ENCODE results near the gene PRPF40A.

PRPF40A gene

DNA sequence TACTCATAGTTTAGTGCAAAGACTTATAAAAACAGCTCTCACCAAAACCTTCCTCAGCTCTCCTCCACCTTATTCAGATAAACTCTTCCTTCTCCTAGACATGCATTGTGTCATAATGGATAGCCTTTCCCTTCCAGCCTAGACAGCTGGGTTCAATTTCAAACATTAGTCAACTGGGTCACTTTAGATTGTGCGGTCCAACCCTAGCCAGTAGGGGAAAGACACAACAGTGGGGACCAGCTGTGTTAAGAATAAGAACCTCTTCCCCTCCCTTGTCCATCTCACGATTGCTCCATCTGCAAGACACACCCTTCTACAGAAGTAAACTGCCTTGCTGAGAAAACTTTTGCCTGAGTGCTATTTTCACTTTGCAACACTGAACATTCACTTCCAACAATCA is 8.5 kb downstream of the PRPF40A start:
- Mint-ChIP-seq H3K27me3 (no peaks in the 10 kb centered on the region), H3K9me3 (no peaks in the 10 kb centered on the region), H3K4me1 (ENCODE audit: low read depth in 2 of 2) (peaks cover 40 to 73% of the 10 kb centered on the region in 2 donors), H3K27ac (peak overlapping the region in 1 of 2 donors; percentile 36), H3K36me3 (ENCODE audit: insufficient read depth) (peaks cover 23% of the 10 kb centered on the region), H3K4me3 (peak overlapping the region in 1 of 2 donors; percentile 24)
- ATAC-seq (replicated peaks): no peak
- no peak for DNase-seq

DNA sequence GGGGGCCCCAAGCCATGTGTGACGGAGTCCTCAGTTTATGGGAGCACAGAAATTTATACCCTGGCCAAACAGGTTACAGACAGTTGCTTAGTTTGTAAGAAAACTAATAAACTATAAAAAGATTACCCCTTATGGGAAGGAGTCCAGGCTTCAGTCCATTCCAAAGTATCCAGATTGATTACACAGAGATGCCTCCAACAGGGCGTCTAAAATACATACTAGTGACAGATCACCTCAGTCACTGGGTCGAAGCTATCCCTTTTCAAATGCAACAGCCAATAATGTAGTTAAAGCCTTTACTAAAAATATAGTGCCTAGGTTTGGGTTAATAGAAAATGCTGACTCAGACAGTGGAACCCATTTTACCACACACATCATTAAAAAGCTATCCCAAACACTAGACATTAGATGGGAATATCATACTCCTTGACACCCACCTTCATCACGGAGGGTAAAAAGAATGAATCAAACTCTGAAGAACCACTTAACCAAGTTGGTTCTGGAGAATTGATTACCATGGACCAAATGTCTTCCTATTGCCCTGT is 10.7 kb downstream of the PRPF40A start:
- H3K9me3 Mint-ChIP-seq: peaks cover 0 to 5% of the 10 kb centered on the region in 2 donors
- H3K36me3 Mint-ChIP-seq (ENCODE audit: insufficient read depth): peaks cover 13% of the 10 kb centered on the region
- H3K27me3 Mint-ChIP-seq: no peaks in the 10 kb centered on the region
- no peak for DNase-seq
- ATAC-seq (replicated peaks): no peak
- H3K4me3 Mint-ChIP-seq: no peak overlapping the region
- H3K27ac Mint-ChIP-seq: peak overlapping the region in 1 of 2 donors; percentile 41
- H3K4me1 Mint-ChIP-seq (ENCODE audit: low read depth in 2 of 2): peaks cover 45 to 72% of the 10 kb centered on the region in 2 donors

DNA sequence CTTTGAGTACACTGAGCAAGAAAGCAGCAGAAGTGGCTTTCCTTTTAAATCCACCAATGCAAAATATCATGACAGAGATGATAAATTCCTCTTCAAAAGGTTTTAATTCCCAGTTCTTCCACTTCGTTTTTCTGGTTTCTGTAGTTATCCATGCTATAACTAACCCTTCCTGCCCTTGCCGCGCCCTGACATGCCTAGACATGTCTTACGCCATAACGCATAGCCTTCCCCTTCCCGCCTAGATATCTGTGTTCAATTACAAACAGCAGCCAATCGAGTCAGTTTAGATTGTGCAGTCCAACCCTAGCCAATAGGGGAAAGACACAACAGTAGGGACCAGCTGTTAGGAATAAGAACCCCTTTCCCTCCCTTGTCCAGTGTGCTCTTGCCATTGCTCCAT is 16.1 kb downstream of the PRPF40A start:
- Mint-ChIP-seq H3K4me1 (ENCODE audit: low read depth in 2 of 2) (peaks cover 27 to 49% of the 10 kb centered on the region in 2 donors), H3K36me3 (ENCODE audit: insufficient read depth) (peaks cover 8% of the 10 kb centered on the region), H3K27ac (no peak overlapping the region)

DNA sequence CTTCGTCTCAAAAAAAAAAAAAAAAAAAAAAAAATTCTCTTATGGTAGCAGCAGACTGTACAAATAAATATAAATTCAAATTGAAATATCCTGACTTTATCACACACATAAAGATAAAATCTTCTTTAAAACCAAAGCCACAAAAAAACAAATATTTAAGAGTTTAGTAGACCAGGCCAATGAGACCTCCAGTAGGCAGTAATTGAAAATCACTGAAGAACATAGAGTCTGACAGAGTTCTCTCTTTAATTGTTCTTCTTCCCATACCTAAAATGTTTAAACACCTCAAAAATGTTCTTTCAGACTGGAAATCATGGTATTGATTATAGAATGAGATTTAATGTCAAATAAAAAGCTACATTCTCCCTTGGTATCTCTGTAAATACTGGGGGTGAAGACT is 20.8 kb downstream of the PRPF40A start:
- Mint-ChIP-seq H3K27ac (peak overlapping the region in 1 of 2 donors; percentile 13), H3K4me1 (ENCODE audit: low read depth in 2 of 2) (peaks cover 16 to 34% of the 10 kb centered on the region in 2 donors), H3K27me3 (no peaks in the 10 kb centered on the region), H3K36me3 (ENCODE audit: insufficient read depth) (peaks cover 31% of the 10 kb centered on the region), H3K9me3 (peaks cover 0 to 1% of the 10 kb centered on the region in 2 donors), H3K4me3 (no peak overlapping the region)
- no peak for ATAC-seq (replicated peaks)
- no peak for DNase-seq

More for the DNA sequence above, 16.1 kb downstream of the PRPF40A start:
- Mint-ChIP-seq H3K27me3 (no peaks in the 10 kb centered on the region), H3K4me3 (no peak overlapping the region), H3K9me3 (peaks cover 0 to 6% of the 10 kb centered on the region in 2 donors)
- DNase-seq: no peak
- no peak for ATAC-seq (replicated peaks)

GRCh38 chr2:152695763-152696162 is 21.5 kb downstream of the PRPF40A start:
- Mint-ChIP-seq H3K4me3 (peak overlapping the region in 1 of 2 donors; percentile 36), H3K27me3 (no peaks in the 10 kb centered on the region), H3K4me1 (ENCODE audit: low read depth in 2 of 2) (peaks cover 13 to 33% of the 10 kb centered on the region in 2 donors), H3K9me3 (no peaks in the 10 kb centered on the region), H3K36me3 (ENCODE audit: insufficient read depth) (peaks cover 28% of the 10 kb centered on the region), H3K27ac (peak overlapping the region in 1 of 2 donors; percentile 99)
- DNase-seq: no peak
- ATAC-seq (replicated peaks): no peak

DNA sequence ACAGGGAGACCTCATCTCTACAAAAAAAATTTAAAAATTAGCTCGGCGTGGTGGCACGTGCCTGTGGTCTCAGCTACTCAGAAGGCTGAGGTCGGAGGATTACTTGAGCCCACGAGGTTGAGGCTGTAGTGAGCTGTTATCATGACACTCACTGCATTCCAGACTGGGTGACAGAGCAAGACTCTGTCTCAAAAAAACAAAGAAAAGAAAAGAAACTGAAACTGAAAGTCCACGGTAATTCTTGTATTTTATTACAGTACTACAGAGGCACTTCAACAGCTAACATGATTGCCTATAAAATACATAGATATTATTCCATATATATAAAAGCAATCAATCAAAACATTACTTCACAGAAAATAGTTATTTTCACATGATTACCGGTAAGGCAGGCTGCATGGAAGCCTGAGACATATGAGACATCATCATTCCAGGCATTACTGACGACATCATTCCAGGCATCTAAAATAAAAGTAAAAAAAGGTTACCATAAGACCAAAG is 23.1 kb downstream of the PRPF40A start:
- Mint-ChIP-seq H3K4me3 (peak overlapping the region; percentile 84 to 86), H3K36me3 (ENCODE audit: insufficient read depth) (peaks cover 39% of the 10 kb centered on the region), H3K4me1 (ENCODE audit: low read depth in 2 of 2) (peaks cover 10 to 26% of the 10 kb centered on the region in 2 donors), H3K27ac (peak overlapping the region; percentile 97 to 99), H3K9me3 (no peaks in the 10 kb centered on the region), H3K27me3 (no peaks in the 10 kb centered on the region)
- ATAC-seq (replicated peaks) (peak; percentile 91), DNase-seq (peak; percentile 6 to 23 (median 20))

- ATAC-seq (replicated peaks) (no peak), DNase-seq (no peak)
- H3K9me3 Mint-ChIP-seq: no peaks in the 10 kb centered on the region
- peaks cover 10 to 20% of the 10 kb centered on the region in 2 donors for H3K4me1 Mint-ChIP-seq (ENCODE audit: low read depth in 2 of 2)
- peaks cover 48% of the 10 kb centered on the region for H3K36me3 Mint-ChIP-seq (ENCODE audit: insufficient read depth)
- H3K27ac Mint-ChIP-seq: peak overlapping the region; percentile 52 to 97
- no peaks in the 10 kb centered on the region for H3K27me3 Mint-ChIP-seq
- H3K4me3 Mint-ChIP-seq: peak overlapping the region in 1 of 2 donors; percentile 86
Measured at GRCh38 chr2:152693033-152693432, 24.2 kb downstream of the PRPF40A start.

DNA sequence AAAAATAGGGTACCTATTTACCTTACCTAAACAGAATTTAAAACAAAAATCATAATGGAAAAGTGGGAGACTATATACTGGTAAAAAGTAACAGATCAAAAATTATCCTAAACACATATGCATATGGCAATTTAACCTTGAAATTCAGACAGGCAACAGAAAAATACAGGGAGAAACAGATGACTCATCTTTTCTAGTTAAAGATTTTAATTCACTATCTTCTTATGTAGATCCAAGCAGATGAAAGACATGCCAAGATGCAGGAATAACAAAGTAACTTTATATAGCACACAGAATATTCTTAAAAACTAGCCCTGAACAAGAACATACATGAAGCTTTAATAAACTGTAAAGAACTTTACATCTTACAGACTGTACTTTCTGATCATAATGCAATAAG is 30.9 kb downstream of the PRPF40A start:
- Mint-ChIP-seq H3K36me3 (ENCODE audit: insufficient read depth) (peaks cover 42% of the 10 kb centered on the region), H3K4me1 (ENCODE audit: low read depth in 2 of 2) (peaks cover 17 to 35% of the 10 kb centered on the region in 2 donors), H3K27ac (no peak overlapping the region), H3K9me3 (no peaks in the 10 kb centered on the region), H3K27me3 (no peaks in the 10 kb centered on the region), H3K4me3 (no peak overlapping the region)
- ATAC-seq (replicated peaks) (no peak), DNase-seq (no peak)

DNA sequence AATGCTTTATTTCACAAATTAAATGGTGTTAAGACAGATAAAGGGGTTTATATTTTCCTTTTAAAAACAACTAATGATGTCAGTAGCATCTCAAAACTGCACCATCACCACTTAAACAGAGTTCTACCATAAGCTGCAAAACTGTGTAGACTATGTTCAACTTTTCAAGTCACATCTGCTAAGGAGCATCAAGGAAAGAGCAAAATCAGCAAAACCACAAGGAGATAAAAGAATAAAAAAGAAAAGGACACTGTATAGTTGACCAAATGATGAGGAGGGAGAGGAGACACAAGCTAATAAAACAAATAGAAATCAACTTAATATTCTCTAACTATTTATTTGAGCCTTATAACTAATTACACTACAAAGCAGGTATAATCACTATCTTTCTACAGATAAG is 33.9 kb downstream of the PRPF40A start:
- H3K36me3 Mint-ChIP-seq (ENCODE audit: insufficient read depth): peaks cover 55% of the 10 kb centered on the region
- H3K27me3 Mint-ChIP-seq: no peaks in the 10 kb centered on the region
- H3K4me3 Mint-ChIP-seq: no peak overlapping the region
- H3K4me1 Mint-ChIP-seq (ENCODE audit: low read depth in 2 of 2): peaks cover 17 to 41% of the 10 kb centered on the region in 2 donors
- DNase-seq (no peak), ATAC-seq (replicated peaks) (no peak)
- H3K9me3 Mint-ChIP-seq: no peaks in the 10 kb centered on the region
- H3K27ac Mint-ChIP-seq: peak overlapping the region; percentile 1 to 61

GRCh38 chr2:152682663-152683062 is 34.6 kb downstream of the PRPF40A start:
- H3K4me3 Mint-ChIP-seq: no peak overlapping the region
- ATAC-seq (replicated peaks): no peak
- H3K27ac Mint-ChIP-seq: peak overlapping the region in 1 of 2 donors; percentile 61
- DNase-seq: no peak
- H3K27me3 Mint-ChIP-seq: no peaks in the 10 kb centered on the region
- peaks cover 17 to 41% of the 10 kb centered on the region in 2 donors for H3K4me1 Mint-ChIP-seq (ENCODE audit: low read depth in 2 of 2)
- peaks cover 52% of the 10 kb centered on the region for H3K36me3 Mint-ChIP-seq (ENCODE audit: insufficient read depth)
- no peaks in the 10 kb centered on the region for H3K9me3 Mint-ChIP-seq

GRCh38 chr2:152678808-152679207 is 38.5 kb downstream of the PRPF40A start:
- no peak for DNase-seq
- Mint-ChIP-seq H3K4me3 (no peak overlapping the region), H3K36me3 (ENCODE audit: insufficient read depth) (peaks cover 72% of the 10 kb centered on the region), H3K27ac (no peak overlapping the region), H3K9me3 (no peaks in the 10 kb centered on the region), H3K27me3 (no peaks in the 10 kb centered on the region), H3K4me1 (ENCODE audit: low read depth in 2 of 2) (peaks cover 5 to 25% of the 10 kb centered on the region in 2 donors)
- no peak for ATAC-seq (replicated peaks)

- DNase-seq: no peak
- Mint-ChIP-seq H3K4me1 (ENCODE audit: low read depth in 2 of 2) (peaks cover 0 to 11% of the 10 kb centered on the region in 2 donors), H3K9me3 (no peaks in the 10 kb centered on the region), H3K27me3 (no peaks in the 10 kb centered on the region), H3K36me3 (ENCODE audit: insufficient read depth) (peaks cover 94% of the 10 kb centered on the region), H3K27ac (peak overlapping the region in 1 of 2 donors; percentile 31), H3K4me3 (no peak overlapping the region)
- no peak for ATAC-seq (replicated peaks)
Measured at GRCh38 chr2:152676461-152676860, 40.8 kb downstream of the PRPF40A start.

DNA sequence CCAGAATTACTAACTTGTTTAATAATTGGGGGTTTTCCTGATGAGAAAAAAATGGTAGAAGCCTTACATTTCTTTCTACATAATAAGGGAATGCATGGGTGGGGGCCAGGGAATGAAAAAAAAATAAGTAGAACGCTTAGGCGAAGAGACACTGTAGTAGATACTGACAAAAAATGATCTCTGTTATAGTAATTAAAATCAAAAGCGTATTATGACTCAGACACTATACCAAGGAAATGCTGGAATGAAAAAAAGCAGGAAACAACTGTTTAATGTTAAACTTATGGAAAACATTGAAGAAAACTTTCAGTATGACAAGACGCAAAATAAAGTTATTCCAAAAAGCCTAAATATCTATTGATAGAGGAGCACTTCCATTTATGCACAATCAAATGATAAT is 42.9 kb downstream of the PRPF40A start:
- DNase-seq (no peak), ATAC-seq (replicated peaks) (no peak)
- no peaks in the 10 kb centered on the region for H3K9me3 Mint-ChIP-seq
- H3K27me3 Mint-ChIP-seq: no peaks in the 10 kb centered on the region
- H3K36me3 Mint-ChIP-seq (ENCODE audit: insufficient read depth): peaks cover 94% of the 10 kb centered on the region
- H3K27ac Mint-ChIP-seq: peak overlapping the region in 1 of 2 donors; percentile 45
- H3K4me1 Mint-ChIP-seq (ENCODE audit: low read depth in 2 of 2): peaks cover 0 to 3% of the 10 kb centered on the region in 2 donors
- no peak overlapping the region for H3K4me3 Mint-ChIP-seq

DNA sequence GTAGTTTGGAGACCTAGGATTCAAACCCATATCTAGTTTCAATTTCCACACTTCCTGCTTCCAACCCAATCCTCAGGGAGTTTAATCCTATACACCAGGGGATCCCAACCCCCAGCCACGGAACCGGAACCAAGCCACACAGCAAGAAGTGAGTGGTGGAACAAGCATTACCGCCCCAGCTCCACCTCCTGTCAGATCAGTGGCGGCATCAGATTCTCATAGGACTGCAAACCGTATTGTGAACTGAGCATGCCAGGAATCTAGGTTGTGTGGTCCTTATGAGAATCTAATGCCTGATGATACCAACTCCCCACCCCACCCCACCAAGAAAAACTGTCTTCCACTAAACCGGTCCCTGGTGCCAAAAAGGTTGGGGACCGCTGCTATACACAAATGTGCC is 52.5 kb downstream of the PRPF40A start:
- ATAC-seq (replicated peaks) (no peak), DNase-seq (no peak)
- no peaks in the 10 kb centered on the region for H3K9me3 Mint-ChIP-seq
- no peaks in the 10 kb centered on the region for H3K27me3 Mint-ChIP-seq
- H3K4me1 Mint-ChIP-seq (ENCODE audit: low read depth in 2 of 2): no peaks in the 10 kb centered on the region
- no peak overlapping the region for H3K4me3 Mint-ChIP-seq
- H3K27ac Mint-ChIP-seq: no peak overlapping the region
- H3K36me3 Mint-ChIP-seq (ENCODE audit: insufficient read depth): peaks cover 82% of the 10 kb centered on the region

All from effector memory CD8-positive, alpha-beta T cell (primary cell).